Tibial nerve (tissue), 3 donors: Measurements from ENCODE around the gene AADACL3.
"Not testable (repeated sequence)": the region's sequence is repeated elsewhere in the genome, so short reads cannot be mapped to it uniquely, and the experiment has no call there.

Source experiments
- POLR2A ChIP-seq, 2 donors: fragments of 450-650 bp; IDR thresholded peaks; one replicate each; pipeline ENCODE4 v1.6.1; 2017; ENCODE audit warnings: antibody characterized with exemption in 2 of 2, mild to moderate bottlenecking in 2 of 2, moderate library complexity in 2 of 2
- TF ChIP-seq, protein P1 (sequence below), 5 experiments: fragments of 200-600 bp in 3 of 5; fragments of 450-650 bp in 2 of 5; sonication (generic) in 3 of 5; IDR thresholded peaks; one replicate each; pipeline ENCODE4 v1.5.1; 2016 to 2019; ENCODE audit warnings: antibody characterized with exemption in 5 of 5, mild to moderate bottlenecking in 3 of 5, moderate library complexity in 2 of 5

DNA sequence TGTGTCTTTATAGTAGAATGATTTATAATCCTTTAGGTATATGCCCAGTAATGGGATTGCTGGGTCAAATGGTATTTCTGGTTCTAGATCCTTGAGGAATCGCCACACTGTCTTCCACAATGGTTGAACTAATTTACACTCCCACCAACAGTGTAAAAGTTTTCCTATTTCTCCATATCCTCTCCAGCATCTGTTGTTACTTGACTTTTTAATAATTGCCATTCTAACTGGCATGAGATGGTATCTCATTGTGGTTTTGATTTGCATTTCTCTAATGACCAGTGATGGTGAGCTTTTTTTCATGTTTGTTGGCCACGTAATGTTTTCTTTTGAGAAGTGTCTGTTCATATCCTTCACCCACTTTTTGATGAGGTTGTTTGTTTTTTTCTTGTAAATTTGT is 15.2 kb downstream of the AADACL3 start:
- TF ChIP-seq, protein P1, sequence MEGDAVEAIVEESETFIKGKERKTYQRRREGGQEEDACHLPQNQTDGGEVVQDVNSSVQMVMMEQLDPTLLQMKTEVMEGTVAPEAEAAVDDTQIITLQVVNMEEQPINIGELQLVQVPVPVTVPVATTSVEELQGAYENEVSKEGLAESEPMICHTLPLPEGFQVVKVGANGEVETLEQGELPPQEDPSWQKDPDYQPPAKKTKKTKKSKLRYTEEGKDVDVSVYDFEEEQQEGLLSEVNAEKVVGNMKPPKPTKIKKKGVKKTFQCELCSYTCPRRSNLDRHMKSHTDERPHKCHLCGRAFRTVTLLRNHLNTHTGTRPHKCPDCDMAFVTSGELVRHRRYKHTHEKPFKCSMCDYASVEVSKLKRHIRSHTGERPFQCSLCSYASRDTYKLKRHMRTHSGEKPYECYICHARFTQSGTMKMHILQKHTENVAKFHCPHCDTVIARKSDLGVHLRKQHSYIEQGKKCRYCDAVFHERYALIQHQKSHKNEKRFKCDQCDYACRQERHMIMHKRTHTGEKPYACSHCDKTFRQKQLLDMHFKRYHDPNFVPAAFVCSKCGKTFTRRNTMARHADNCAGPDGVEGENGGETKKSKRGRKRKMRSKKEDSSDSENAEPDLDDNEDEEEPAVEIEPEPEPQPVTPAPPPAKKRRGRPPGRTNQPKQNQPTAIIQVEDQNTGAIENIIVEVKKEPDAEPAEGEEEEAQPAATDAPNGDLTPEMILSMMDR (IDR thresholded peaks at IDR 0.05) = not testable (repeated sequence)
- TF ChIP-seq POLR2A (IDR thresholded peaks at IDR 0.05) = not testable (repeated sequence)
